Natural killer cell treated with Interleukin-12 subunit alpha and Interleukin-12 subunit beta and Interleukin-15 and Interleukin-18, amount 100 ng/mL, for 72 hours (primary cell): Measurements from ENCODE around the gene TPSAB1. TPM values are rescaled to one million over a fixed set of nuclear protein-coding genes. Genes with fewer than 3 reads are reported as not detected.

Experiments used
- ATAC-seq, 2 donors: fragments of 150-1000 bp; cut with Tn5 transposase in 1 of 2; sonication (Bioruptor Pico), chemical (Tn5 transposase) in 1 of 2; 2 replicates each; pipeline ENCODE4 v1.10.0; 2021
- DNase-seq: peaks from one replicate; pipeline ENCODE4 v3.0.0; 2022; ENCODE audit warnings: low spot score
- H3K27ac Mint-ChIP-seq, 2 donors: 1 replicate in 1 of 2; 2 replicates in 1 of 2; pipeline ENCODE4 v1.8.0; 2022; ENCODE audit warnings: mixed read lengths in 2 of 2, mild to moderate bottlenecking in 1 of 2, moderate library complexity in 1 of 2
- H3K27me3 Mint-ChIP-seq, 2 donors: 1 replicate in 1 of 2; 2 replicates in 1 of 2; pipeline ENCODE4 v1.8.0; 2022; ENCODE audit warnings: mixed read lengths in 2 of 2
- H3K36me3 Mint-ChIP-seq: one replicate; pipeline ENCODE4 v1.8.0; 2022; ENCODE audit warnings: mixed read lengths
- H3K4me1 Mint-ChIP-seq, 2 donors: 1 replicate in 1 of 2; 2 replicates in 1 of 2; pipeline ENCODE4 v1.8.0; 2022; ENCODE audit warnings: low read depth in 2 of 2, mixed read lengths in 2 of 2, mild to moderate bottlenecking in 1 of 2
- H3K4me3 Mint-ChIP-seq: one replicate; pipeline ENCODE4 v1.8.0; 2022; ENCODE audit warnings: mixed read lengths
- H3K9me3 Mint-ChIP-seq: 2 replicates; pipeline ENCODE4 v1.8.0; 2022; ENCODE audit warnings: mixed read lengths
- total RNA-seq, 2 donors: library from RNA; stranded (reverse); gene quantifications; one replicate each; pipeline ENCODE4 v1.2.3, GENCODE V29; 2022

The TPSAB1 gene
- total RNA-seq, 2 donors from 2014 or later: 6.6 TPM; not detected in 1

- DNase-seq: no peak
- Mint-ChIP-seq H3K4me3 (no peak overlapping the region), H3K27ac (no peak overlapping the region)
These were observed 40.4 kb upstream of the TPSAB1 start for GRCh38 chr16:1200014-1200627.

GRCh38 chr16:1201444-1201843, 39.1 kb upstream of the TPSAB1 start:
- peaks cover 4 to 5% of the 10 kb centered on the region in 2 donors for H3K4me1 Mint-ChIP-seq
- no peak overlapping the region for H3K27ac Mint-ChIP-seq
- DNase-seq (no peak), ATAC-seq (no peak)
- no peak overlapping the region for H3K4me3 Mint-ChIP-seq
- H3K36me3 Mint-ChIP-seq: no peaks in the 10 kb centered on the region
- no peaks in the 10 kb centered on the region for H3K9me3 Mint-ChIP-seq
- no peaks in the 10 kb centered on the region for H3K27me3 Mint-ChIP-seq

More at GRCh38 chr16:1200014-1200627, 40.4 kb upstream of the TPSAB1 start:
- ATAC-seq: no peak
- Mint-ChIP-seq H3K4me1 (peaks cover 4 to 5% of the 10 kb centered on the region in 2 donors), H3K36me3 (no peaks in the 10 kb centered on the region), H3K9me3 (no peaks in the 10 kb centered on the region), H3K27me3 (no peaks in the 10 kb centered on the region)

- no peaks in the 10 kb centered on the region for H3K36me3 Mint-ChIP-seq
- peaks cover 4 to 5% of the 10 kb centered on the region in 2 donors for H3K4me1 Mint-ChIP-seq
- no peaks in the 10 kb centered on the region for H3K27me3 Mint-ChIP-seq
- H3K27ac Mint-ChIP-seq: no peak overlapping the region
- no peak overlapping the region for H3K4me3 Mint-ChIP-seq
- DNase-seq (no peak), ATAC-seq (no peak)
- H3K9me3 Mint-ChIP-seq: no peaks in the 10 kb centered on the region
These were observed 38.2 kb upstream of the TPSAB1 start for GRCh38 chr16:1202274-1202673.

- H3K36me3 Mint-ChIP-seq: no peaks in the 10 kb centered on the region
- peaks cover 1 to 2% of the 10 kb centered on the region in 2 donors for H3K4me1 Mint-ChIP-seq
- no peak for ATAC-seq
- no peaks in the 10 kb centered on the region for H3K9me3 Mint-ChIP-seq
- no peak overlapping the region for H3K4me3 Mint-ChIP-seq
- H3K27ac Mint-ChIP-seq: no peak overlapping the region
- H3K27me3 Mint-ChIP-seq: no peaks in the 10 kb centered on the region
- no peak for DNase-seq
These were observed 35.6 kb upstream of the TPSAB1 start for GRCh38 chr16:1204933-1205332.

- Mint-ChIP-seq H3K27me3 (no peaks in the 10 kb centered on the region), H3K27ac (no peak overlapping the region), H3K4me1 (no peaks in the 10 kb centered on the region), H3K36me3 (no peaks in the 10 kb centered on the region), H3K4me3 (no peak overlapping the region), H3K9me3 (no peaks in the 10 kb centered on the region)
- no peak for DNase-seq
- no peak for ATAC-seq
These were observed 34.2 kb upstream of the TPSAB1 start for GRCh38 chr16:1206326-1206725.

GRCh38 chr16:1206786-1207185, 33.7 kb upstream of the TPSAB1 start:
- H3K36me3 Mint-ChIP-seq: no peaks in the 10 kb centered on the region
- no peaks in the 10 kb centered on the region for H3K27me3 Mint-ChIP-seq
- H3K4me1 Mint-ChIP-seq: no peaks in the 10 kb centered on the region
- H3K27ac Mint-ChIP-seq: no peak overlapping the region
- no peak for ATAC-seq
- no peaks in the 10 kb centered on the region for H3K9me3 Mint-ChIP-seq
- H3K4me3 Mint-ChIP-seq: no peak overlapping the region
- DNase-seq: no peak

GRCh38 chr16:1208239-1208830, 32.2 kb upstream of the TPSAB1 start:
- no peak overlapping the region for H3K4me3 Mint-ChIP-seq
- no peak for DNase-seq

GRCh38 chr16:1209081-1209480, 31.4 kb upstream of the TPSAB1 start:
- H3K9me3 Mint-ChIP-seq: no peaks in the 10 kb centered on the region
- H3K27ac Mint-ChIP-seq: no peak overlapping the region
- no peaks in the 10 kb centered on the region for H3K27me3 Mint-ChIP-seq
- no peaks in the 10 kb centered on the region for H3K4me1 Mint-ChIP-seq
- ATAC-seq (no peak), DNase-seq (no peak)
- no peak overlapping the region for H3K4me3 Mint-ChIP-seq
- no peaks in the 10 kb centered on the region for H3K36me3 Mint-ChIP-seq

More at GRCh38 chr16:1208239-1208830, 32.2 kb upstream of the TPSAB1 start:
- H3K27me3 Mint-ChIP-seq: no peaks in the 10 kb centered on the region
- H3K27ac Mint-ChIP-seq: peak overlapping the region in 1 of 2 donors; percentile 39
- ATAC-seq: peak; percentile 24 to 57
- H3K4me1 Mint-ChIP-seq: no peaks in the 10 kb centered on the region
- H3K36me3 Mint-ChIP-seq: no peaks in the 10 kb centered on the region
- no peaks in the 10 kb centered on the region for H3K9me3 Mint-ChIP-seq

- no peak for DNase-seq
- Mint-ChIP-seq H3K27me3 (no peaks in the 10 kb centered on the region), H3K4me1 (no peaks in the 10 kb centered on the region), H3K9me3 (no peaks in the 10 kb centered on the region), H3K4me3 (no peak overlapping the region), H3K27ac (no peak overlapping the region), H3K36me3 (no peaks in the 10 kb centered on the region)
- ATAC-seq: no peak
These were observed 30.0 kb upstream of the TPSAB1 start for GRCh38 chr16:1210461-1210860.

GRCh38 chr16:1211451-1212268, 28.8 kb upstream of the TPSAB1 start:
- H3K4me1 Mint-ChIP-seq: no peaks in the 10 kb centered on the region
- DNase-seq (no peak), ATAC-seq (no peak)
- H3K4me3 Mint-ChIP-seq: no peak overlapping the region
- no peaks in the 10 kb centered on the region for H3K9me3 Mint-ChIP-seq
- H3K27me3 Mint-ChIP-seq: no peaks in the 10 kb centered on the region
- H3K27ac Mint-ChIP-seq: no peak overlapping the region
- no peaks in the 10 kb centered on the region for H3K36me3 Mint-ChIP-seq

GRCh38 chr16:1212616-1213194, 27.8 kb upstream of the TPSAB1 start:
- Mint-ChIP-seq H3K27me3 (no peaks in the 10 kb centered on the region), H3K4me3 (no peak overlapping the region)

GRCh38 chr16:1213231-1213630, 27.3 kb upstream of the TPSAB1 start:
- no peaks in the 10 kb centered on the region for H3K36me3 Mint-ChIP-seq
- no peaks in the 10 kb centered on the region for H3K9me3 Mint-ChIP-seq
- no peak for DNase-seq
- no peaks in the 10 kb centered on the region for H3K4me1 Mint-ChIP-seq
- no peak for ATAC-seq
- no peak overlapping the region for H3K27ac Mint-ChIP-seq
- H3K27me3 Mint-ChIP-seq: no peaks in the 10 kb centered on the region
- H3K4me3 Mint-ChIP-seq: no peak overlapping the region

More at GRCh38 chr16:1212616-1213194, 27.8 kb upstream of the TPSAB1 start:
- Mint-ChIP-seq H3K4me1 (no peaks in the 10 kb centered on the region), H3K9me3 (no peaks in the 10 kb centered on the region), H3K27ac (no peak overlapping the region), H3K36me3 (no peaks in the 10 kb centered on the region)
- DNase-seq (no peak), ATAC-seq (no peak)

GRCh38 chr16:1213796-1214372, 26.6 kb upstream of the TPSAB1 start:
- Mint-ChIP-seq H3K27ac (no peak overlapping the region), H3K4me1 (no peaks in the 10 kb centered on the region), H3K27me3 (no peaks in the 10 kb centered on the region), H3K36me3 (no peaks in the 10 kb centered on the region), H3K4me3 (no peak overlapping the region), H3K9me3 (no peaks in the 10 kb centered on the region)
- DNase-seq (no peak), ATAC-seq (no peak)
